NB4 (cell line): ENCODE results near the gene KCNQ1.

Experiments
- DNase-seq: peaks from one replicate; pipeline ENCODE4 v3.0.0; 2010; ENCODE audit warnings: low read depth
- H3K4me3 ChIP-seq: one replicate; pipeline ENCODE4 v1.5.1; 2011; ENCODE audit warnings: mild to moderate bottlenecking, low read depth, low read length, moderate library complexity
- CTCF ChIP-seq: IDR thresholded peaks from one replicate; pipeline ENCODE4 v1.5.1; 2012; ENCODE audit warnings: low read depth, low read length
- MYC ChIP-seq: IDR thresholded peaks from 2 replicates; pipeline ENCODE4 v1.6.1; 2011; ENCODE audit warnings: low read depth, low read length
- POLR2A ChIP-seq: IDR thresholded peaks from 2 replicates; pipeline ENCODE4 v1.6.1; 2011; ENCODE audit warnings: mild to moderate bottlenecking; ENCODE audit not compliant: insufficient read length; ENCODE audit errors: extremely low read depth
- TF ChIP-seq, protein P1 (sequence below): IDR thresholded peaks from 2 replicates; pipeline ENCODE4 v1.6.1; 2011; ENCODE audit warnings: low read depth, low read length

The KCNQ1 gene

DNA sequence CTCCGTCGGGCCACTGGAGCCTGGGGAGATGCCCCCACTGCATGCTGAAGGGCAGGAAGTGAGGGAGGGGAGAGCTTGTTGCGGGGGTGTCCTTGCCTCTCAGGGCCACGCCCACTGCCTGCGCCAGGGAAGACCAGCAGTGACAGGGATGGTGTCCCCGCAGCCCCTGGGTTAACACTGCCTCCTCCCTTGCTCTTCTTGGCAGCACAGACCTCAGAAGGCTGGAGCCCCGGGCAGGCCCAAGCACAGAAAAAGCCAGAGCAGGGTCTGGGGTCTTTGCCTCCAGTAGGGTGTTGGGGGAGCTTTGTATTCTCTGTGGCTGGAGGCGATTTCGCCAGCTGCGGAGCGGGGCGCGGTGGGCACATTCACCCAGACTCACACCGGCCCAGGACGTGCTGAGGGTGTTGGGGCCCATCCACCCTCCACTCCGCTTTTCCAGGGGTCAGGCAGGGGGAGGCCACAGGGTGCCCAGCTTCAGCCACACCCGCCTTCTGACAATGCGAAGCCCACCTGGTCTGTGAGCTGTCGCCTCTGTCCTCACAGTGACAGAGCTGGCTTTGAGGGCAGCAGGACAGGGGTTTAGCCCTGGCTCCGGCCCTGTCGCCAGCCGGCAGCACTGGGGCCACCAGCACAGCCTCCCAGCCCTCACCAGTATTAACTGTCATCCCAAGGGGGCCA, 357.0 kb downstream of the KCNQ1 start:
- TF ChIP-seq, protein P1, sequence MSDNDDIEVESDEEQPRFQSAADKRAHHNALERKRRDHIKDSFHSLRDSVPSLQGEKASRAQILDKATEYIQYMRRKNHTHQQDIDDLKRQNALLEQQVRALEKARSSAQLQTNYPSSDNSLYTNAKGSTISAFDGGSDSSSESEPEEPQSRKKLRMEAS, result no peak
- TF ChIP-seq POLR2A (no peak), CTCF (no peak), MYC (no peak)
- no peak for DNase-seq
- no peak overlapping the region for H3K4me3 ChIP-seq

DNA sequence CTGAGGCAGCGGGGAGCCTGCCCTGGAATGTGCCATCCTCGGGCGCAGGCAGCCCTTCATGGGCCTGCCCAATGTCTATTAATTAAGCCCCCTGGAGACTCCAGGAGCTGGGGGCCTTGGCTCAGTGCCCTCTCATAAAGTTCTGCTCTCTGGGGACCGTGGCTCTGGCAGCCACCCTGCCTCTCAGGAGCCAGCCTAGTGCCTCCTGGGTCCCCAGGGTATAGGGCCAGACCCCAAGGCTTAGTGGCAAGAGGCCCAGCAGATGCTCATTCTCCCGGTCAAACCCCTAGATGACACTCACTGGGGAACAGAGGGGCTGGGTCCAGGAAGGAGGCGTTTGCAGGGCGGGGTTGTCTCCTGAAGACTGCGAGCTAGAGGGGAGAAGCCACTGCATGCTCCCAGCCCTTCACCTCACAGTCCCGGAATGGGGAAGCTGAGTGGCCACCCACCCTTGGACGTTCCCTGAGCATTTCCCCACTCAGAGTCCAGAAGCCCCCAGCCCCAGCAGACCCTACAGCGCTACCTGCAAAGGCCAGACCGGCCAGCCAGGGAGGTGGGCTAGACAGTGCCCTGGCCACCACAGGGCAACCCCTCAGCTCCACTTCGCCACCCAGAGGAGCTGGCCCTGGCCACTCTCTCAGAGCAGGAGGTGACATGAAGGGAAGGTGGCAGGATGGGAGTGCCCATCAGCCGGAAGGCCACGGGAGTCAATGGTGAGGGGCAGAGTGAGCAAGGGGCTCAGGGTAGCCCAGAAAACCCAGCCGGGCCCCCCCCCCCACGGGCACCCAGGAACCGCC, 357.8 kb downstream of the KCNQ1 start:
- H3K4me3 ChIP-seq, result no peak overlapping the region
- TF ChIP-seq MYC (no peak), POLR2A (no peak), CTCF (no peak)
- TF ChIP-seq, protein P1, result no peak
- peak; percentile 49 for DNase-seq

- no peak overlapping the region for H3K4me3 ChIP-seq
- no peak for DNase-seq
- TF ChIP-seq, protein P1, result no peak
- TF ChIP-seq CTCF (no peak), POLR2A (no peak), MYC (no peak)
These were observed 358.6 kb downstream of the KCNQ1 start for GRCh38 chr11:2803186-2804091.

- TF ChIP-seq, protein P1, result no peak
- no peak for TF ChIP-seq POLR2A
- no peak for TF ChIP-seq CTCF
- no peak for TF ChIP-seq MYC
These were observed 359.4 kb downstream of the KCNQ1 start for GRCh38 chr11:2804189-2804588.

DNA sequence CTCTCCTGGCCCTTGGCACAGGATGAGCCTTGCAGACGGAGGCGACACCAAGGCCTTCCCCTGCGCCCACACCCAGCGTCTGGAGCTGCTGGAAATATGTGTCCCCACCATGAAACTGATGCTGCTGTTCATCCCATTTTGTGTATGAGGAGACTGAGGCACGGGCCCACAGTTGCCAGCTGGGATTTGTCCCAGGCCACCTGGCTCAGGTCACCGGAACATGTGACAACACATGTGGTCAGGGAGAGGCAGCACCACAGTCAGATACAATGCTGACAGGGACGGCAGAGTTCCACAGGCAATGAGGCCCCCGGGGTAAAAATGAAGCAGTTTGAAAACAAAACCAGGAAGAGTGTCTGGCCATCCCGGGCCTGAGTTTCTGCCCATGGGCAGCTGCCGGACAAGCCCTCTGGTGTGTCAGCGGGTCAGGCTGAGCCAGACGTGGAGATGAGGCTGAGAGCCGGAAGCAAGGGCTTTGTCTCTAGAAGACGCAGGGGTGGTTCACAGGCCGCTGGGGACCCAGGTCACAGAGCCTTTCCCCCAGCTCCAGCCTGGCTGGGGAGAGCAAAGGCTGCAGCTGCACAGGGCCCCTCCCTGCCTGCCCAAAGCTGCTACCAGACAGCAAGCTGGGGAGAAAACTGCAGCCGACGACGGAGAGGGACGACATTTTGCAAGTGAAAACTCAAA, 360.0 kb downstream of the KCNQ1 start:
- no peak for DNase-seq
- no peak for TF ChIP-seq POLR2A
- H3K4me3 ChIP-seq, result no peak overlapping the region

More at GRCh38 chr11:2804189-2804588, 359.4 kb downstream of the KCNQ1 start:
- DNase-seq, result no peak
- no peak overlapping the region for H3K4me3 ChIP-seq
